Stimulated activated CD4-positive, alpha-beta T cell treated with anti-CD3 and anti-CD28 coated beads, Interleukin-2, amount 100 ng/mL, for 48 hours (primary cell): ENCODE measurements around the gene ZNF385A.

Source experiments
- DNase-seq, 2 donors: peaks; one replicate each; pipeline ENCODE4 v3.0.0-alpha.2; 2020

Gene ZNF385A

DNA sequence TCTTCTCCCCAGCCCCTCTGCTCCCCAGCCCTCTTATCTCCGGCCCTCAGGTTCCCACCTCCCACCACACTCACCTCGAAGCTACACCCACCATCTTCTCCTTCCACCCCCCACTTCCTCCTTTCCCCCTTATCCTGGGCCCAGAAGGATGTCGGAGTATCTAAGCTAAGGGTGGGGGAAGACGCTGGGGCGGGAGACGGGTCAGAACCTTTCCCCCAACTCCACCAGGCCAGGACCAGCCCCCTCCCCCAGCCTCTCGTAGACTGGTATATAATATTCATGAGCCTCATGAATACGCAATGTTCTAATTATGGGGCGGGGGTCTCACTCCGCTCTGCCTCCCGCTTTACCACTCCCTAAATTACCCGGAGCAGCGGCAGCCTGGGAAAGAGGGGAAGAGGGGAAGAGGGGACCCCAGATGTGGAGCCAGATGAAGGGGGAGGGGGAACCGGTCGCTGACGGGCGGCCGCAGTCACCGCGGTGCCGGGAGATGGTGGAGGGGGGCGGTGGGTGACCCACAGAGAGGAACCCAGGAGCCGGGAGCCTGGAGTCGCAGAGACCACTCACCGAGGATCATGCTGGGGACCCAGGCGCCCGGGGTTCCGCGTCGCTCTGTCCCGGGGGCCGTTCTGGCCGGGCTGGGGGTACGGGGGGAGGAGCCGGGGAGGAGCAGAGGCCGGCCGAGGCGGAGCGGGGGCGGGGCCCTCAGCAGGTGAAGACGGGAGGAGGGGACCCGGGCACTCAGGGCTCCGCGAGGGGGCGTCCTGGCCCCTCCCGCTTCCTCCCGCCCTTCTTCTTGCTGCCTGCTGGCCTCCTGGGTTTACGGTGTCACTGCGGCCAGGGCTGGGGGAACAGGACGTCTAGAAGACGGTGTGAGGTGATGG, 6.4 kb upstream of the ZNF385A start:
- DNase-seq = peak in 1 of 2 donors; percentile 64

DNA sequence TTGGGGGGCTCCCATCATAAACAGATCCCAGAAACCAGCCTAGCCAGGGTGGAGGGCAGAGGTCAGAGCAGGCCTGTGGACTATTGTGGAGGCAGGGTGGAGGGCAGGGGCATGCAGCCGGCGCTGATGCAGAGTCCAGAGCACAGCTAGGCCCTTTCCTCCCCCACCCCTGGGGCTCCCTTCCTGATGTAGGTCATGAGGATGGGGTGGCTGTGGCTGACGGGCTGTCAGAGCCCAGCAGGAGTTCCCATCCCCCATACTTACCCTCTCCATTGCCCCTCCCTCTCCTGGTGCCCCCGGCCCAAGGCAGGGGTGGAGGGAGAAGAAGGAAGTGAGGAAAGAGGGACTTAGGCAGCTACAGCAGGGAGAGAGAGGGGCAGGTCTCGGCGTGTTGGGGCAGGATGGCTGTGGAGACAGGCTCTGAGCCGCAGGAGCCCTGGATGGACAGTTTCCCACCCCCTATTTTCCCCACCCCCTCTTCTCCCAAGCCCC, 5.7 kb upstream of the ZNF385A start:
- DNase-seq = no peak

DNA sequence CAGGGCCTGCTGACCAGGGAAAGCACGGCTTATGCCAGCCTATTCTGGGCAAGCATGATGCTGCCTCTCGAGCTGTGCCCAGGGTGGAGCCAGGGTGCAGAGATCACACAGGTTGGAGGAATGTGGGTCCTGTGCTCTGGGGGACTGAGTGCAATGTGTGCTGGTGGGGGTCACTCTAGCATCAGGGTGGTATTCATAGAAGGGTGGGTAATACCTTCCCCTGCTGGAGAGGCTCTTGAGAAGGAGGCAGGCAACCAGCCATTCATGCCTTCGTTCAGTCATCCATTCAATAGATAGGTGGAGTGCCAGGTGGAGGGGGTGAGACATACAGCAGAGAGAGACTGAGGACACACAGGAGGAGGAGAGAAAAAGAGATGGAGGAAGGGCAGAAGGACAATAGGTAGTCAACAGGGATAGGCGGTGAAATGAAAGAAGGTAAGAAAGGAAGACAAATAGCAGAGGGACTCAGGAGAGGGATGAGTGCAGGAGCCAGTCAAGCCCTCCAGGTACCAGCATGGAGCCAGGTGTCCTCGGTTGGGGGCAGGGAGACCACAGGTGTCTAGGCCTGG, 5.2 kb upstream of the ZNF385A start:
- DNase-seq = no peak

DNA sequence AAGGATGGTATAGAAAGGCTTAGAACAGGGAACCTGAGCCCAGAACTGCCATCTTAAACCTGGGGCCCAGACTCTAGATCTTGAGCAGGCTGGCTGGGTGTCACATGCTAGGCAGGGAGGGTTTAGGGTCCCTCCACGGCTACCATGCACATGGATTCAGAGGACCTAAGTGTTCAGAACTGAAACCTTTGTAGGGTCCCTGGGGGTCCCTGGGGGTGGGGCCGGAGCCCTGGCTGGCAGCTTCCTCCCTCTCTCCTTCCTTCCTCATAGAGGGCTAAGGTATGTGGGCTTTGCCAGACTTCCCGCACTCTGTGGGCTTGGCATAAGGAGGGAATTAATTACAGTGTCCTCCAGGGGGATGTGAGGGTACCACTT, 4.6 kb upstream of the ZNF385A start:
- DNase-seq = no peak

DNA sequence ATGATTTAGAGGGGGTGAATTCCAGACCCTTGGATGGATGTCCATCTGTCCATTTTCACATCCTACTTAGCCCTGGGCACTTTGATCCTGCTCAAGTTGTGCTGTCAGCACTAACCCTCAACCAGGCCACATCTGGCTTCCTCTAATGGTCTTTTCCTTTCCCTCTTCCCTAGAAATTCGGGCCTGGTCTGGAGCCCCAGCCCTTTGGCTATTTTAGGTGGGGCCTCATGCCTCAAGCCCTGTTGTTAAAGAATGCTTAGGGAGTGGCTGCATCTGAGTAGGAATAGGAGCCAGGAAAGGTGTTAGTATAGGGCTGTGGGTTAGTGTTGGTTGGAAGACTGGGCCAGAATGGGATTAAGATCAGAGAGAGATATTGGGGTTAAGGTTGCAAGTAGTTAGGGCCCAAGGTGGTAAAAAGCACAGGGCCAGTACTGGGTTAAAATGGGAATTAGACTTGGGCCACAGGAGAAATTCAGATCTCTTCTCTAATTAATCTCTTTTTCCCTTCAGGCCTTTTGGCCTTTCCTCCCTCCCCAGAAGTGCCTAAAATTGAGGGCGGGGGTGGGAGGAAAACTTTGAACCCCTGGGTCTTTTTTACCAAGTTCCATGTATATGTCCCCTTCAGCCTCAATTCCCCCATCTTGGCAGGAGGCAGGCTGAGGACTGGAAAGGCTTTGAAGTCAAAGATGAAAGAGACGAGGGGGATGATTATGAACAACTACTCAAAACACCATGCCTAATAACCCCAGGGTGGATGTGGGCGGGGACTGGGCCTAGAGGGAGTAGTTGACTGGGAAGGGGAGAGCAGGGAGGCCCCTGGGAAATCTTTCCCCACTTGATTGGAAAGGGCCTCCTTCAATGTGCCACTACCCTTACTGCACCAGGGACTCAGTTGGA, 4.0 kb upstream of the ZNF385A start:
- no peak for DNase-seq

DNA sequence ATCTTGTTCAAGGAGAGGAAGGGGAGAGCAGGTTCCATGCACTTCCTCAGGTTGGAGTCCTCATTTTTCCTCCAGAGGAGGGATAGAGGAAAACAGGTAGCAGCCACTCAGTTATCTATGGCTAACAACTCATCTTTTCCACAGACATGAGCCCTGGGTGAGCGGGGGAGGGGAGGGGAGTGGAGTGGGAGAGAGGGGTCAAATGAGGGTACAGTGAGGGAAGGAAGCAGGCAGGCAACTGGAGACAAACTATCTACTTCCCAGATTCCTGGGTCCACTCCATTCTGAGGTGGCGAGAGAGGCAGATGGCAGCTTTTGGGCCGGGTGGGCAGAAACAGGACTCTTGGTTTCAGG, 2.6 kb upstream of the ZNF385A start:
- no peak for DNase-seq

DNA sequence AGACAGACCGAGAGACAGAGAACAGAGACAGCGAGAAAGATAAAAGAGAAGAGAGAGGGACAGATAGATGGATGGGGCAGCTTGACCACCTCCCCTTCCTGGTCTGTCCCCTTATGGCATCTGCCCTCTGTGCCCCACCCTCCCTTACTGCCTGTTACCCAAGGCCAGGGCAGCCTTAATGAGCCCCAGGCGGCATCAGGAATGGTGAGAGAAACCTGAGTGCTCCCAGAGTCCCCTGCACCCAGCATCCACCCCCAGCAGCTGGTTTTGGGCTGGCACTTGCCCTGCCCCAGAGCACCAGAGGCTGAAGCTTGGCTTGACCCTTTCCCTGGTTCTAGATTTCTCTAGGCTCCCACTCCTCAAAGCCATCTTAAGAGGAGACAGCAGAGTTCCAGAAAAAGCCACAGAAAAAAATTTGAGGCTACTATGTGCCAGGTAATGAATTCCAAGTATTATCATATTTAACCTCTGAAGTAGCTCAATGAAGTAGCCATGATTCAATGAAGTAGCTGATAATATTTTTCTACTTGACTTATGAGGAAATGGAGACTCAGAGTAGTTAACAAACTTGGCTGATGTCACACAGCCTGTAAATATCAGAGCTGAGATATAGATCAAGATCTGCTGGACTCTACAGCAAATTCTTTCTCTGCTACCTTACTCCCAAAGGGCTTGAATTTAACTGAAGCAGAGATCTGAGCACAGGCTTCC, 2.0 kb upstream of the ZNF385A start:
- no peak for DNase-seq

DNA sequence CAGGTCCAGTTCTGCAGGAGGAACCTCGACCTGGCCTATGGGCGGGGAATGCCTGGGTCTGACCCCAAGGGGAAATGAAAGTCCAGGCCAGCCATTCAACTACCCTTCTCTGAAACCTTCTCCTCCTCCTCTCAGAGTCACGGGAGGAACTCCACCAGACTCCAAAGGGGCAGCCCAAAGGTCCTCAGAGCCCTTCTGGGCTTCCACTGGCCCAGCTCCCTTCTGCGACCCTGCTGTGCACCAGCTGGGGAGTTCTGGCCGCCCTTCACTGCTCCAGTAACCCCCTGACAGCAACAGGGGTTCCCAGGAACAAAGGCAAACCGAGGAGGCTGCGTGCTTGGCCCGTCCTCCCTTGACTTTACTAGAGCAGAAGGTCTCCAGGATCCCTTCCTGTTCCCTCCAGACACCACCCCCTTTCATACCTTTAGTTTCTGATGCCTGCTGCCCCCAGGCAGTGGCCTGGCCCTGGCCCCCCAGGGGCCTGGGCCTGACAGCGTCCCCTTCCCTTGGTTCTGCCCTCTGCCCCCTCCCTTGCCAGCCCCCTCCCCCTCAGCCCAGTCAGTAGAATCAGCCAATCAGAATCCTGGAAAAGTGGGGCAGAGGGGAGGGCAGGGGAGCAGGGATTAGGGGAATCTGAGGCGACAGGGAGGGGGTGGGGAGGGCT, 850 bp upstream of the ZNF385A start:
- DNase-seq = no peak

DNA sequence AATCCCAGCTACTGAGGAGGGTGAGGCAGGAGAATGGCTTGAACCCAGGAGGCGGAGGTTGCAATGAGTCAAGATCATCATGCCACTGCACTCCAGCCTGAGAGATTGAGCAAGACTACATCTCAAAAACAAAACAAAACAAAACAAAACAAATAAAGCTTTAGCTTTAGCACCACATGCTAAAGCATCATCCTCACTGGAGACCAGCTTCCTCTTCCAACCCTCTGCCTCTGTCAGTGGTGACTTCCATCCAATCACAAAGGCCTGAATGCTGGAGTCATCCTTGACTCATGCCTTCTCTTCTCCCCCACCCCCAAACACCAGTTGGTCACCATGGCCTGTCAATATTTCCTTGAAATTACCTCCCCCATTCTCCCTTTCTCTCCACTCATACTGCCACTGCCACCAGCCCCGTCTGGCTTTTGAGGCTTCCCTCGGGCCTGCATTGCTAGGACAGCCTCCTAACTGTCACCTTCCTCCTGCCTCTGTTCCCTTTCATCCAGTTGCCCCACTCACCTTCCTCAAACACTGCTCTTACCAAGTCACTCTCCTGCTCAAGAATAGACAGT, 1.4 kb downstream of the ZNF385A start:
- no peak for DNase-seq

DNA sequence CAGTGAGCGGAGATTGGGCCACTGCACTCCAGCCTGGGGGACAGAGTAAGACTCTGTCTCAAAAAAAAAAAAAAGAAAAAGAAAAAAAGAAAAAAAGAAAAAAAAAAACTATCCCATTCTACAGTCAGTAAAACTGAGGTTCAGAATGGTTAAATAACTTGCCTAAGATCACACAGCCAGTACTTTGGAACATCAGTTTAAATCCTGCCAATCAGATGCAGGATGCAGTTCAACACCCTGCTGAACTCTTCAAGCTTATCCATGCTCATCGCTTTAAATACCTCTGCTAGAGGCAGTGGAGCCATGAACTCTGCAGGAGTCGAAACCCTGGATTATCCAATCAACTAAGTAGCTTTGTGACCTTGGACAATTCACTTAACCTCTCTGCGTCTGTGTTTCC, 3.4 kb downstream of the ZNF385A start:
- no peak for DNase-seq

DNA sequence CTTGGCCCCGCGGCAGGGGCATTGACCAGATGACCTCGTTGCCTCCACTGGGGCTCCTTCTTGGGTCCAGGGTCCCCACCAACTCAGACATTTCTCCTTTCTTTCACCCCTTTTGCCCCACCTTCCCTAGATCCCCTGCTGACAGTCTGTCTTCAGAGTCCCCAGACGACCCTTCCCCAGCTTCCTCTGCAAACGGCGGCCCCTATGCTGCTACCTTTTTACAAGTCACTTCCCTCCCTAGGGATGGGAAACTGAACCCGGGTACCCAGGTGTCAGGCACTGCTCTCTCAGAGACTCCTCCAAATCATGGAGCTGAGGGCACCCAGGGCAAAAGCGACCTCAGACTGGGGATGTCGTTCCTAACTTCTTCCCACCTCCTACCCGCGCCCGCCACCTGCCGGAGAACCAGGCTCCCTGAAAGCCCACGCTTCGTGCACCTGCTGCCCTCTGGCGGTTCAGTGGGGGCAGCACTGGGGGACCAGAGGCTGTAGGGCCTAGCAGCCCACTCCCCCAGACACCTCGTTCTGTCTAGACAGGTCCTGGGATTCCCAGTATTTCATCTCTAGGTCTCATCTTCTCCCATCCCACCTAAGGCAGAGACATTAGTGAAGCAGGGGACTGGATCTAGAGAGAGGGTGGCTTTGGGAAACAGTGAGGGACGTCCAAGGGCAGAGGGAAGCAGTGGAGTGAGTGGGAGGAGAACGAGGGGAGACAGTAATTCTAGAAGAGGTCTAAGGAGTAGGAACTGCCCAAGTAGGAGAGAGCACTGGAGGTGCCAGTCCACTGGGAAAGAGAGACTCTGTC, 4.9 kb downstream of the ZNF385A start:
- DNase-seq = peak; percentile 92 to 95

DNA sequence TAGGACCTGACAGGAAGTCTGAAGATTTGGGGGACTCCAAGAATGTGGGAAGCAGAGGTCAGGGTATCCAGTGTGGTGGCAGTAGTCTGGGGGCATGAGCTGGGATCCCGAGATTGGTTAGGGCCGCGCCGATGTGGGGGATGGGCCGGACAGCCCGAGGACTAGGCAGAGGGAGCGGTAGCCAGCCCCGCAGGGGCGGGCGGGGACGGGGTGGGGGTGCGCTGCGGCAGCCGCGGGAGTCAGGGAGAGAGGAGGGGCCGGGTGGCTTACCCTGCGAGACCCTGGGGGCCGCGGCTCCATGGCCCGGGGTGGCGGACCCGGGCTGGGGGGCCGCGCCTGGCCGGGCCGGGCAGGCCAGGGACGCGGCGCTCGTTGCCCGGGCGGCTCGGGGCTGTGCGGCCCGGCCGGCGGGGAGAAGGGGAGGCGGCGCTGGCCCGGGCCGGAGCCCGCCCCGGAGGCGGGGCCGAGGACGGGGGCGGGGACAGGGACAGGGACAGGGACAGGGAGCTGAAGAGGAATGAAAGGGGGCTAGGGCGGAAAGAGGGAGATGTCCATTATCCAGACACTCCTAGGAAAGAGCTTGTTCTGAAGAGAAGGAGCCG, 5.6 kb downstream of the ZNF385A start:
- DNase-seq = no peak

DNA sequence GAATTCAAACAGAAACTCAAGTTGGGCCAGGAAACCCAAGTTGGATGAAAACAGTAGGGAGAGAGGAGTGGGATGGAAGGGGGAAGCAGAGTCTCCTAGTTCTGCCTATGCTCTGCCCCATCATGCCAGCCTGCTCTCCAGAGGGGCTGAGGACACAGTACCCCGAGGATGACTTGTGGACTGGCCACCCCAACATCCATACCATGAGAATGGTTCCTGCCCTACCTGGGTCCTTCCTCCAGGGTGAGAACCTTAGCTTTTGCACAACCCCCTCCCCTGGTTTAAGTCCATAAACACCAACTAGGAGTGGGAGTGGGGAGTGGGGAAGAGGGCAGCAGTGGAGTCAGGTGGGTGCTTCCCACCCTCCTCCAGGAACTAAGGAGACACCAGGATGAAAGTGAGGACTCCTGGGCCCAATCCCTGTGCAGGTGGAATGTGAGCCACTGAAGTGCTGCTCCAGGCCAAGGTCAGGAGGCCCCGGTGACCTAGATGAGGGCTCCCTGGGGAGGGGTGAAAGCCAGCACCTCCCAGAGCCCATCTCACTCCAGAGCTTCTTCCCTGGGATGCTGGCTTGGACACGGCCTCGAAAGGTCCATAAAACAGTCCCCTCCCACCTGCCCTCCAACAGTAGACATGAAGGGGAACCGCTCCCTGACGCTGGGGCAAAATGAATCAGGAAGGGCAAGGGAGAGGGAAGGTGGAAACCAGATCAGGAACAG, 6.6 kb downstream of the ZNF385A start:
- DNase-seq = no peak

DNA sequence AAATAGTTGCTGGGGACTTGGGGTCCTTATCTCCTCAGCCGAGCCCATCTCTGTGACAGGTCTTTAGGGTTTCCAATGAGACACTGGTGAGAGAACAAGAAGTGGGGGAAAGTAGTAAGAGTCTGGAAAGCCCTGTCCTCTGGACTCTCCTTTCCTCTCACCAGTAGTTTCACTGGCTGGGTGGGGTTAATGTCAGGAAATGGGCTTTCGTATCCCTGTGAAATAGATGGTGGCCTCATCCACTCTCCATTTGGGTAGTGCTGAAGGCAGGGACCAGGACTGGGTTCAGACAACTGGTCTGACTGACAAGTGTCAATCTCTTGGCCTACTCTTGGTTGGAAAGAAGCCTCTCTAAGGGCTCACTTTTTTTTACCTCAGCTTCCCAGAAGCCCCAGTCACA, 7.5 kb downstream of the ZNF385A start:
- no peak for DNase-seq

DNA sequence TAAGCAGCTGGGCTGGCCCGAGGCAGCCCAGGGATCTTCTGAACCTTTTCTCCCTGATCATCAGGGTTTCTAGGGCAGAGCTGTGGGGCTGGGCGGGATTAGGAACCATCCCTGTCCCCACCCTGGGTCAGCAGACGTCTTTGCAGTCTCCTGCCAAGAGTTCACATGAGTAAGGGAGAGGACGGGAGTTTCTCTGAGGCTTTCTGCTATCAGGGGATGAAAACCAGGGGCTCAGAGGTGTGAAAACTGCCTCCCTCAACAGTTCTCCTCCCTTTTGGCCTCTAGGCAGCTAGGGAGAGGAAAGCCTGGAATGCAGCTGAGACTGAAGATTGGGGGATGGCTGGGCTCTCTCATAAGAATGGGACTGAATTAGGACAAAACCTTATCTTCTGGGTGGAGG, 7.9 kb downstream of the ZNF385A start:
- no peak for DNase-seq

DNA sequence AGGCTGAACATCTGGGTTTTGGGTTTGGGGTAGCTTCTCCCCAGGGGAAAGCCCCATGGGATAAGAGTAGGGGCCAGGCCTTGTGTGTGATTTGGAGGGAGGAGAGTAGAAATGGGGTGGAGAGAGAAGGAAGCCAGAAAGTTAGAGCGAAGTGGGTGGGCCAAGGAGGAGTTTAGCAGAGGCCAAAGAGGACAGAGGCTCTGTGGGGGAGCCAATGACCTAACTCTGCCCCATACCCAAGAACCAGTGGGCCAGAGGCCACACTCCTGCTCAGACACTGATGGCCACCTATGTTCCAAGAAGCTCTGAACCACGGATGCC, 9.3 kb downstream of the ZNF385A start:
- DNase-seq = no peak

DNA sequence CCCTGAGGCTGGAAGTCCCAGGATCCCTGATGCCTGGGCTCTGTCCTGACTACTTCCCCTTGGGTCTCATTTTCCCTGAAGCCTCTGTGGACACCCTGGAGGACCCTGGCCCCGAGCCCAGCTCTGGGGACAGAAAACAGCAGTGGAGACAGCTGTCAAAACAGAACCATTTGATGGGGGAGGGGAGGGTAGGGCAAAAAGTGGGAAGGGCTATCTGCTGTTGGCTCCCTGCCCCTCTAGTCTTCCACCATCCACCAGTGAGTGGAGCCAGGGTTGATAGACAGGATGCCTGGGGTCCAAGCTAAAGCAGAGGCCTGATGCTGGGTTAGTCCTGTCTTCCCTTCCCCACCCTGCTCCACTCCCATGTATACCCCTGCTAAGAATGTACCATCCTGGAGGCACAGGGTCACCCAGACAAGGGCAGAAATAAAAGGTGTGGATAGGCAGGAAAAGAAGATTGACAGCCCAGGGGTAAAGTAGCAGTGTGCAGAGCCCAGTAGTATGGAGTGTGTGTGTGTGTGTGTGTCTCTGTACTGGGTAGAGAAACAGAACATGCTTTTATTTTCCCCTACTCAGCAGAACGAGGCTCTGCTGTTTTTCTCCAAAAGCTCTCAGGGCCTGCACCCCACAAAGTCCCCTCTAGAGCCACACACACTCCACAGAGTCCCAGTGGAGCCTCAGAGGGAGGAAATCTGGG, 9.8 kb downstream of the ZNF385A start:
- DNase-seq = no peak

DNA sequence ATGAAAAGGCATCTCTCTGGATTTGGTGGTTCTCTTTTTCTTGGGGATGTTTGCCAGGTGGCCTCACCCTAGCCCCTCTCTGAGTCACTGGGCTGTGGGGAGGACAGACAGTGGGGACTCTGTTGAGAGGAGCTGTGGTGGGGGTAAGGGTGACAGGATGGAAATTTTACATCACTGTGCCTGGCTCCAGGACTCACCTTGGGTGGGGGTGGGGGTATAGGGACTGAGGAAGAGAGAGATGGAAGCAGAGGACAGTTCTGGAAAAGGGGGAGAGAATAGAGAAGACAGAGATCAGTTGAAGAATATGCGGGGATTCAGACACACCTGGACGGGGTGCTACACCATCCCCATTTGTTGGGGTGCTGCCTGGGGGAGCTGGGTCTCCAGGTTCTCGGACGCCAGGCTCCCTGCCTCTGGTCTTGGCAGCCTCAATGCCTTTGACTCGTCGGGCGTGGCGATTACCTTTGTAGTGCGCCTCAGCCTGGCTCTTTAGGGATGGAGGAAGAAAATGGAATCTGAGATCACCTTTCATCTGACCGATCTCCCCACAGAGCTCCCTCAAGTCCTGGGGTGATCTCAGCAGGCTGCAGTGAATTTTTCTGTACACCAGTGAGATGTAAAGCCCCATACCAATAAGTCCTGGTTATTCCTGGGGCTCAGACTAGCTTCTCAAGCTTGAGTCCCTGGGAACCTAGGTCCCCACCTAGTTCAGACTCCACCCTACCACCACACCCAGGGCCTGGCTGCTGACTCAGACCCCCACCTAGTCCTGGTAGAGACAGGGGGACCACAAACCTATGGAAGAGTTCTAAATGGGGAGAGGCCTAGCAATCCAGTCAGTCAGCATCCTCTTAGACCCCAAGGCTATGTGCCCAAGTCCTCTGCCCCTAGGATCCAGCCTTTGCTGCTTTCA, 10.6 kb downstream of the ZNF385A start:
- no peak for DNase-seq
